GM21737 (cell line): Measurements from ENCODE around the gene ATF4.

Experiments used
- ATAC-seq: cut with Tn5 transposase; IDR thresholded peaks from one replicate; pipeline ENCODE4 v1.9.1; 2021; ENCODE audit warnings: mild to moderate bottlenecking, moderate library complexity; ENCODE audit not compliant: unreplicated experiment

ATF4 gene

GRCh38 chr22:39556970-39557841 is 36.8 kb downstream of the ATF4 start:
- ATAC-seq: no peak

GRCh38 chr22:39558254-39558727 is 37.9 kb downstream of the ATF4 start:
- no peak for ATAC-seq

GRCh38 chr22:39558950-39559349 is 38.6 kb downstream of the ATF4 start:
- no peak for ATAC-seq

- no peak for ATAC-seq
Observed at GRCh38 chr22:39559456-39560105, 39.2 kb downstream of the ATF4 start.

- ATAC-seq: no peak
Observed at GRCh38 chr22:39560127-39560526, 39.8 kb downstream of the ATF4 start.

- ATAC-seq: no peak
Observed at GRCh38 chr22:39562839-39563489, 42.6 kb downstream of the ATF4 start.

GRCh38 chr22:39563571-39564428 is 43.4 kb downstream of the ATF4 start:
- ATAC-seq: no peak

- ATAC-seq: no peak
Observed at GRCh38 chr22:39565414-39565944, 45.1 kb downstream of the ATF4 start.

GRCh38 chr22:39567135-39567946 is 47.0 kb downstream of the ATF4 start:
- ATAC-seq: no peak

GRCh38 chr22:39568278-39568981 is 48.1 kb downstream of the ATF4 start:
- ATAC-seq: no peak

- no peak for ATAC-seq
Observed at GRCh38 chr22:39569066-39569465, 48.7 kb downstream of the ATF4 start.

- no peak for ATAC-seq
Observed at GRCh38 chr22:39570226-39570625, 49.9 kb downstream of the ATF4 start.

- no peak for ATAC-seq
Observed at GRCh38 chr22:39570665-39571064, 50.3 kb downstream of the ATF4 start, which contains the start of gene CACNA1I. CACNA1I (plus strand) TSS chr22:39570753; CDS start chr22:39570753, 0 bp downstream.

GRCh38 chr22:39571538-39571937 is 51.2 kb downstream of the ATF4 start:
- no peak for ATAC-seq
